Motor neuron (in vitro differentiated cells): ENCODE data around the gene SPATA13. TPM values are rescaled to one million over a fixed set of nuclear protein-coding genes. Genes with fewer than 3 reads are reported as not detected.

Experiments
- ATAC-seq, 8 experiments: fragments of 200-7000 bp; cut with Tn5 transposase; replicated peaks in 6 of 8; 2 replicates each; pipeline ENCODE4 v1.8.0; 2021; ENCODE audit warnings: mild to moderate bottlenecking in 8 of 8, moderate library complexity in 8 of 8
- H3K27ac ChIP-seq, 2 donors: fragments of 250-450 bp; sonication (Bioruptor Pico); 2 replicates each; pipeline ENCODE4 v1.9.0; 2021; ENCODE audit warnings: antibody characterized with exemption in 2 of 2, mild to moderate bottlenecking in 2 of 2, moderate library complexity in 1 of 2
- H3K4me1 ChIP-seq, 2 donors: fragments of 250-450 bp; sonication (Bioruptor Pico); replicated peaks in 1 of 2; 2 replicates each; pipeline ENCODE4 v1.6.1; 2021; ENCODE audit warnings: antibody characterized with exemption in 2 of 2, mild to moderate bottlenecking in 2 of 2, moderate library complexity in 1 of 2
- H3K4me3 ChIP-seq, 5 donors: fragments of 250-450 bp; sonication (Bioruptor Pico); 2 replicates each; pipeline ENCODE4 v1.9.0; 2021; ENCODE audit warnings: antibody characterized with exemption in 5 of 5, mild to moderate bottlenecking in 5 of 5, moderate library complexity in 4 of 5
- WGBS, 10 experiments: fragments of 450-650 bp; shearing (Covaris generic); methylation state at CpG; one replicate each; pipeline ENCODE4 v1.0.0; 2022; 5-methylcytosine and 5-hydroxymethylcytosine counted together
- in situ Hi-C, 9 experiments: fragments of 400-800 bp; cut with MboI; loops; one replicate each; pipeline ENCODE4 v1.15.0; 2021; ENCODE audit warnings: low sequenced_read_pairs in 9 of 9, low pct_unique_long_range_greater_than_20kb in 2 of 9; ENCODE audit not compliant: unreplicated experiment in 9 of 9
- total RNA-seq, 8 experiments: library from RNA; unstranded; fragments of 300-600 nt; gene quantifications; 2 replicates each; pipeline versions ENCODE4 v1.2.3 to v1.2.4, GENCODE V29; 2022

SPATA13 gene
- total RNA-seq, 8 experiments from 2014 or later = 1.3 to 25.2 (median 8.8) TPM

GRCh38 chr13:24128962-24129361, 31.6 kb upstream of the SPATA13 start:
- H3K4me3 ChIP-seq = no peak overlapping the region
- in situ Hi-C loops = no loop called here
- H3K4me1 ChIP-seq = peaks cover 21 to 25% of the 10 kb centered on the region in 2 donors
- no peak for ATAC-seq
- 40 to 100% (median 88%) methylated on average over 1 to 5 of the region's 5 CpGs; no CpG with 5 or more reads in 1 of the 10 experiments for WGBS, 10 experiments
- no peak overlapping the region for H3K27ac ChIP-seq

- WGBS, 10 experiments = 4 to 60% (median 22%) methylated on average over 1 to 10 of the region's 12 CpGs; no CpG with 5 or more reads in 1 of the 10 experiments
- in situ Hi-C loops = no loop called here
- Histone ChIP-seq H3K4me3 (no peak overlapping the region), H3K27ac (no peak overlapping the region), H3K4me1 (peaks cover 17% of the 10 kb centered on the region in 2 donors)
- ATAC-seq = peak in 5 of 8 experiments; percentile 76 to 83 (median 78)
Measured at GRCh38 chr13:24129914-24130774, 30.4 kb upstream of the SPATA13 start.

- H3K4me3 ChIP-seq = no peak overlapping the region
- ATAC-seq = no peak
- WGBS, 10 experiments = 0 to 100% (median 40%) methylated on average over 1 of the region's 1 CpG; no CpG with 5 or more reads in 7 of the 10 experiments
- no peak overlapping the region for H3K27ac ChIP-seq
- H3K4me1 ChIP-seq = peaks cover 12 to 14% of the 10 kb centered on the region in 2 donors
- in situ Hi-C loops = no loop called here
Measured at GRCh38 chr13:24131749-24132148, 28.8 kb upstream of the SPATA13 start.

GRCh38 chr13:24133021-24133795, 27.3 kb upstream of the SPATA13 start:
- ATAC-seq = no peak
- in situ Hi-C loops = no loop called here
- Histone ChIP-seq H3K4me3 (no peak overlapping the region), H3K27ac (no peak overlapping the region), H3K4me1 (peaks cover 12 to 14% of the 10 kb centered on the region in 2 donors)
- 27 to 100% (median 69%) methylated on average over 1 to 5 of the region's 7 CpGs; no CpG with 5 or more reads in 1 of the 10 experiments for WGBS, 10 experiments

GRCh38 chr13:24134231-24134630, 26.3 kb upstream of the SPATA13 start:
- 83 to 100% (median 100%) methylated on average over 1 of the region's 7 CpGs; no CpG with 5 or more reads in 7 of the 10 experiments for WGBS, 10 experiments
- ATAC-seq = no peak
- in situ Hi-C loops = no loop called here

GRCh38 chr13:24134757-24135156, 25.8 kb upstream of the SPATA13 start:
- 21 to 93% (median 72%) methylated on average over 1 to 5 of the region's 6 CpGs for WGBS, 10 experiments
- no peak for ATAC-seq
- Histone ChIP-seq H3K4me3 (no peak overlapping the region), H3K27ac (no peak overlapping the region), H3K4me1 (peaks cover 11 to 13% of the 10 kb centered on the region in 2 donors)
- in situ Hi-C loops = no loop called here

More at GRCh38 chr13:24134231-24134630, 26.3 kb upstream of the SPATA13 start:
- H3K4me1 ChIP-seq = peaks cover 12 to 14% of the 10 kb centered on the region in 2 donors
- H3K4me3 ChIP-seq = no peak overlapping the region
- H3K27ac ChIP-seq = no peak overlapping the region

GRCh38 chr13:24135674-24136300, 24.7 kb upstream of the SPATA13 start:
- 9 to 92% (median 69%) methylated on average over 1 to 4 of the region's 5 CpGs; no CpG with 5 or more reads in 1 of the 10 experiments for WGBS, 10 experiments
- in situ Hi-C loops = no loop called here
- H3K4me1 ChIP-seq = peaks cover under 1 to 2% of the 10 kb centered on the region in 2 donors
- H3K27ac ChIP-seq = no peak overlapping the region
- ATAC-seq = no peak
- no peak overlapping the region for H3K4me3 ChIP-seq

- ATAC-seq = no peak
- H3K27ac ChIP-seq = no peak overlapping the region
- in situ Hi-C loops = no loop called here
- H3K4me3 ChIP-seq = no peak overlapping the region
- WGBS, 10 experiments = 54 to 100% (median 97%) methylated on average over 1 to 5 of the region's 5 CpGs; no CpG with 5 or more reads in 2 of the 10 experiments
- peaks cover 0 to 10% of the 10 kb centered on the region in 2 donors for H3K4me1 ChIP-seq
Measured at GRCh38 chr13:24138911-24139310, 21.6 kb upstream of the SPATA13 start.

- ATAC-seq = peak in 2 of 8 experiments; percentile 15 to 25
- in situ Hi-C loops = no loop called here
- Histone ChIP-seq H3K27ac (no peak overlapping the region), H3K4me1 (peaks cover 5 to 17% of the 10 kb centered on the region in 2 donors), H3K4me3 (no peak overlapping the region)
- 33 to 100% (median 73%) methylated on average over 1 to 7 of the region's 7 CpGs; no CpG with 5 or more reads in 1 of the 10 experiments for WGBS, 10 experiments
Measured at GRCh38 chr13:24141333-24141910, 19.1 kb upstream of the SPATA13 start.

- WGBS, 10 experiments = 27 to 100% (median 79%) methylated on average over 1 of the region's 1 CpG; no CpG with 5 or more reads in 3 of the 10 experiments
- ATAC-seq = no peak
Measured at GRCh38 chr13:24142453-24142852, 18.1 kb upstream of the SPATA13 start.

GRCh38 chr13:24142886-24143285, 17.6 kb upstream of the SPATA13 start:
- in situ Hi-C loops = no loop called here
- Histone ChIP-seq H3K4me3 (no peak overlapping the region), H3K27ac (no peak overlapping the region), H3K4me1 (peaks cover 8 to 17% of the 10 kb centered on the region in 2 donors)
- no peak for ATAC-seq
- WGBS, 10 experiments = 50 to 100% (median 88%) methylated on average over 1 to 4 of the region's 4 CpGs; no CpG with 5 or more reads in 5 of the 10 experiments

More at GRCh38 chr13:24142453-24142852, 18.1 kb upstream of the SPATA13 start:
- H3K27ac ChIP-seq = no peak overlapping the region
- no peak overlapping the region for H3K4me3 ChIP-seq
- H3K4me1 ChIP-seq = peaks cover 8 to 17% of the 10 kb centered on the region in 2 donors
- in situ Hi-C loops = no loop called here

- ATAC-seq = no peak
- Histone ChIP-seq H3K4me1 (peaks cover 12 to 22% of the 10 kb centered on the region in 2 donors), H3K27ac (no peak overlapping the region), H3K4me3 (no peak overlapping the region)
- in situ Hi-C loops = no loop called here
- WGBS, 10 experiments = 18 to 80% (median 27%) methylated on average over 1 to 2 of the region's 2 CpGs; no CpG with 5 or more reads in 4 of the 10 experiments
Measured at GRCh38 chr13:24145240-24145639, 15.3 kb upstream of the SPATA13 start.
